Small intestine (tissue), 16 donors: Measurements from ENCODE around the gene PLP1. TPM values are rescaled to one million over a fixed set of nuclear protein-coding genes. Genes with fewer than 3 reads are reported as not detected.

Experiments
- DNase-seq, 2 donors: peaks; one replicate each; pipeline versions ENCODE4 v3.0.0 to v3.0.0-alpha.2; 2013
- FAIRE-seq: peaks from 2 replicates; lab custom pipeline; 2012; peaks lifted over from hg19 to GRCh38; lab: Jason Lieb, UNC
- H3K27ac ChIP-seq, 3 donors: one replicate each; pipeline ENCODE4 v1.5.1; 2013; ENCODE audit warnings: low read length in 2 of 3, mild to moderate bottlenecking in 2 of 3, control low read depth in 1 of 3, inconsistent platforms in 1 of 3, low read depth in 1 of 3, moderate library complexity in 1 of 3
- H3K27me3 ChIP-seq, 3 donors: one replicate each; pipeline ENCODE4 v1.6.1; 2013; ENCODE audit warnings: low read length in 3 of 3, inconsistent platforms in 1 of 3; ENCODE audit not compliant: control insufficient read depth in 3 of 3, insufficient read depth in 3 of 3
- H3K36me3 ChIP-seq, 3 donors: one replicate each; pipeline ENCODE4 v1.6.1; 2013; ENCODE audit warnings: low read length in 3 of 3, inconsistent platforms in 1 of 3, low read depth in 1 of 3, mild to moderate bottlenecking in 1 of 3, moderate library complexity in 1 of 3; ENCODE audit not compliant: control insufficient read depth in 3 of 3, insufficient read depth in 2 of 3
- H3K4me1 ChIP-seq, 3 donors: one replicate each; pipeline ENCODE4 v1.6.1; 2013; ENCODE audit warnings: low read length in 2 of 3, inconsistent platforms in 1 of 3, low read depth in 1 of 3, mild to moderate bottlenecking in 1 of 3, moderate library complexity in 1 of 3; ENCODE audit not compliant: control insufficient read depth in 3 of 3, insufficient read depth in 2 of 3
- H3K4me3 ChIP-seq, 3 donors: one replicate each; pipeline ENCODE4 v1.5.1; 2013; ENCODE audit warnings: low read length in 3 of 3, control low read depth in 1 of 3, inconsistent platforms in 1 of 3, low read depth in 1 of 3, mild to moderate bottlenecking in 1 of 3, moderate library complexity in 1 of 3
- H3K9me3 ChIP-seq, 2 donors: one replicate each; pipeline ENCODE4 v1.6.1; 2013; ENCODE audit warnings: low read depth in 1 of 2, low read length in 1 of 2; ENCODE audit not compliant: control insufficient read depth in 2 of 2, insufficient read depth in 1 of 2
- WGBS, 3 donors: extraction: QIAGEN DNeasy Blood & Tissue Kit; methylation state at CpG; one replicate each; pipeline ENCODE4 v1.1.7; 2013; 5-methylcytosine and 5-hydroxymethylcytosine counted together
- long read RNA-seq, 10 donors: transcript quantifications; one replicate each; lab custom pipeline, GENCODE V29; 2026
- polyA plus RNA-seq, 4 donors: library from polyadenylated mRNA; stranded (reverse) in 3 of 4; unstranded in 1 of 4; fragments of 200-250 nt in 3 of 4; fragments of 120-200 nt in 1 of 4; gene quantifications; one replicate each; pipeline versions ENCODE4 v1.2.1 to v1.2.3, GENCODE V29; 2013
- donor health status: healthy with polysubstance abuse.
- donor health status: control.
- donor health status: control.
- donor health status: Bipolar disorder and iron deficiency.
- donor health status: healthy.

The PLP1 gene, protein sequence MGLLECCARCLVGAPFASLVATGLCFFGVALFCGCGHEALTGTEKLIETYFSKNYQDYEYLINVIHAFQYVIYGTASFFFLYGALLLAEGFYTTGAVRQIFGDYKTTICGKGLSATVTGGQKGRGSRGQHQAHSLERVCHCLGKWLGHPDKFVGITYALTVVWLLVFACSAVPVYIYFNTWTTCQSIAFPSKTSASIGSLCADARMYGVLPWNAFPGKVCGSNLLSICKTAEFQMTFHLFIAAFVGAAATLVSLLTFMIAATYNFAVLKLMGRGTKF
- polyA plus RNA-seq = 1 to 10 TPM in 3 of 4 donors, not detected in 1; 1.9 to 7.6 (median 5.8) TPM
- long read RNA-seq, donor 1, transcript PLP1-221 (7 exons, 2,896 nt) = major isoform, 10 of 15 reads
- long read RNA-seq, donor 1, partial matches to known transcripts = 0 of 15 reads
- long read RNA-seq, donor 1, other reads (novel, unspliced or antisense) = 0 of 15 reads
- long read RNA-seq, donor 2, partial matches to known transcripts = 0 of 4 reads
- long read RNA-seq, donor 2, other reads (novel, unspliced or antisense) = 0 of 4 reads
- long read RNA-seq, donor 3, partial matches to known transcripts = 7 of 11 reads
- long read RNA-seq, donor 3, other reads (novel, unspliced or antisense) = 0 of 11 reads
- long read RNA-seq, donor 4 = 0 reads
- long read RNA-seq, donor 5, partial matches to known transcripts = 0 of 2 reads
- long read RNA-seq, donor 5, other reads (novel, unspliced or antisense) = 0 of 2 reads
- long read RNA-seq, donor 6 = 0 reads
- long read RNA-seq, donor 7, transcript PLP1-221 (7 exons, 2,896 nt) = major isoform, 9 of 59 reads
- long read RNA-seq, donor 7, partial matches to known transcripts = 0 of 59 reads
- long read RNA-seq, donor 7, other reads (novel, unspliced or antisense) = 49 of 59 reads
- long read RNA-seq, donor 8, partial matches to known transcripts = 0 of 3 reads
- long read RNA-seq, donor 8, other reads (novel, unspliced or antisense) = 0 of 3 reads
- long read RNA-seq, donor 9, partial matches to known transcripts = 0 of 2 reads
- long read RNA-seq, donor 9, other reads (novel, unspliced or antisense) = 0 of 2 reads
- long read RNA-seq, donor 10, transcript PLP1-221 (7 exons, 2,896 nt) = major isoform, 23 of 36 reads
- long read RNA-seq, donor 10, partial matches to known transcripts = 7 of 36 reads
- long read RNA-seq, donor 10, other reads (novel, unspliced or antisense) = 0 of 36 reads

DNA sequence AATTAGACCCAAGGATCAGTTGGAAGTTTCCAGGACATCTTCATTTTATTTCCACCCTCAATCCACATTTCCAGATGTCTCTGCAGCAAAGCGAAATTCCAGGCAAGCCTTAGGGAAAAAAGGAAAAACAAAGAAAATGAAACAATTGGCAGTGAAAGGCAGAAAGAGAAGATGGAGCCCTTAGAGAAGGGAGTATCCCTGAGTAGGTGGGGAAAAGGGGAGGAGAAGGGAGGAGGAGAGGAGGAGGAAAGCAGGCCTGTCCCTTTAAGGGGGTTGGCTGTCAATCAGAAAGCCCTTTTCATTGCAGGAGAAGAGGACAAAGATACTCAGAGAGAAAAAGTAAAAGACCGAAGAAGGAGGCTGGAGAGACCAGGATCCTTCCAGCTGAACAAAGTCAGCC is at the start of gene PLP1:
TSS of gene PLP1 (plus strand) at position 295 of the 400 bp plus-strand sequence. CDS start 156 bp downstream, outside the sequence.
- DNase-seq (no peak), FAIRE-seq (no peak)

DNA sequence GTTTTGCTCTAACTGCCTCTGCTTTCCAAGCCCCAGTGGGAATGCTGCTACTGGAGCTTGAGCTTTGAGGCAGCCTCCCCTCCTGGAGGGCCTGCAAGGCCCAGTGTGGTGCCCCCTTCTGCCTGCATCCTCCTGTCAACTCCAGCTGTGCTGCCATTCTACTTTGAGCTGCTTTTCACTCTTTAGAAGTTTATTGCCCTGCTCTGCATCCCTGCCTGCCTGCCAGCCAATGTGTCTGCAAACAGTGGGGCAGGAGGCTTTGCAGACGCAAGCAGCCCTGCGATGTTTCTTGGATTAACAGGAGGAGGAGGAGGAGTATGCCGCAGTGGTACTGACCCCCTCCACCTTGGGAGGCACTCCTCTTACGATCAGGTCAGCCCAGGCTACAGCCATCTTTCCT is 49.5 kb upstream of the PLP1 start:
- WGBS, 3 donors = 79 to 100% (median 84%) methylated on average over 4 of the region's 4 CpGs
- FAIRE-seq = no peak

More for the DNA sequence above, at the start of gene PLP1:
- no peaks in the 10 kb centered on the region for H3K9me3 ChIP-seq
- no peak within 1 kb of the TSS for H3K27ac ChIP-seq
- WGBS, 3 donors = 63 to 70% (median 69%) methylated on average over 2 of the region's 2 CpGs
- no peak within 1 kb of the TSS for H3K4me3 ChIP-seq
- H3K27me3 ChIP-seq = peaks cover 0 to 2% (median 0%) of the 10 kb centered on the region in 3 donors
- H3K36me3 ChIP-seq = no peaks in the 10 kb centered on the region
- H3K4me1 ChIP-seq = no peaks in the 10 kb centered on the region

GRCh38 chrX:103729015-103729414 is 47.6 kb upstream of the PLP1 start:
- H3K4me1 ChIP-seq = no peaks in the 10 kb centered on the region
- no peaks in the 10 kb centered on the region for H3K36me3 ChIP-seq
- 50 to 71% (median 61%) methylated on average over 4 to 5 of the region's 5 CpGs for WGBS, 3 donors
- no peak overlapping the region for H3K27ac ChIP-seq
- DNase-seq = no peak
- H3K4me3 ChIP-seq = no peak overlapping the region
- no peaks in the 10 kb centered on the region for H3K9me3 ChIP-seq
- H3K27me3 ChIP-seq = no peaks in the 10 kb centered on the region
- FAIRE-seq = no peak

More for the DNA sequence above, 49.5 kb upstream of the PLP1 start:
- DNase-seq = no peak
- Histone ChIP-seq H3K4me1 (no peaks in the 10 kb centered on the region), H3K36me3 (no peaks in the 10 kb centered on the region), H3K4me3 (no peak overlapping the region), H3K27ac (no peak overlapping the region), H3K9me3 (no peaks in the 10 kb centered on the region), H3K27me3 (no peaks in the 10 kb centered on the region)

DNA sequence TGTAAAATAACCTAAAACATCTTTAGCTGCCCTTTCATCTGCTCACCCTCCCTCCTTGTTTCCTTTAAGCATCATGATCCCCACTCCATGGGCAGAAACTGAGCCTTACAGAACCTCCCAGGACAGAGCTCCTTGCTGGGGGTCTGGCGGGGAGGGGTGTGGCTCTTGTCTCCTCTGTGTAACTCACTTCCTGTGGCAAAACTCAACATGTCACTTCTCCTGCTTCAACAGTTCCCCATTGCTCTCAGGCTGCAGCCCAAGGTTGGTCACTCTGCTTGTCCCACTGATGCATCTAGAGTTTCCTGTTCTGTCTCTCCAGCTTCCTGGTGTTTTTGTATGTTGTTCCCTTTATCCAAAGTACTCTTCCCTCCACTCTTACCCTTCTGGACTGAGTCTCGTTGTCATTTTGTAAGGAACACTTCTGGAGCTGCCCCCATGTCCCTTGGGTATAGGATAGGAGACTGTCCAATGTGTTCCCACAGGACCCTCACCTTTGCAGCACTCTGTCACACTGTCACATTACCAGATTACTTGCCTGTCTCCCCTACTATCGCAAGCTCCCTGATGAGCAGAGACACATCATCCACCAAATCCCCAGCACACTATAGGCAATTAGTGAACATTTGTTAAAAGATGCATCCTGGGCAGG is 46.4 kb upstream of the PLP1 start:
- Histone ChIP-seq H3K27me3 (no peaks in the 10 kb centered on the region), H3K36me3 (no peaks in the 10 kb centered on the region), H3K9me3 (no peaks in the 10 kb centered on the region), H3K4me1 (no peaks in the 10 kb centered on the region), H3K27ac (peak overlapping the region in 1 of 3 donors; percentile 28), H3K4me3 (no peak overlapping the region)
- no peak for FAIRE-seq
- no peak for DNase-seq
- 66 to 82% (median 71%) methylated on average over 3 of the region's 3 CpGs for WGBS, 3 donors

DNA sequence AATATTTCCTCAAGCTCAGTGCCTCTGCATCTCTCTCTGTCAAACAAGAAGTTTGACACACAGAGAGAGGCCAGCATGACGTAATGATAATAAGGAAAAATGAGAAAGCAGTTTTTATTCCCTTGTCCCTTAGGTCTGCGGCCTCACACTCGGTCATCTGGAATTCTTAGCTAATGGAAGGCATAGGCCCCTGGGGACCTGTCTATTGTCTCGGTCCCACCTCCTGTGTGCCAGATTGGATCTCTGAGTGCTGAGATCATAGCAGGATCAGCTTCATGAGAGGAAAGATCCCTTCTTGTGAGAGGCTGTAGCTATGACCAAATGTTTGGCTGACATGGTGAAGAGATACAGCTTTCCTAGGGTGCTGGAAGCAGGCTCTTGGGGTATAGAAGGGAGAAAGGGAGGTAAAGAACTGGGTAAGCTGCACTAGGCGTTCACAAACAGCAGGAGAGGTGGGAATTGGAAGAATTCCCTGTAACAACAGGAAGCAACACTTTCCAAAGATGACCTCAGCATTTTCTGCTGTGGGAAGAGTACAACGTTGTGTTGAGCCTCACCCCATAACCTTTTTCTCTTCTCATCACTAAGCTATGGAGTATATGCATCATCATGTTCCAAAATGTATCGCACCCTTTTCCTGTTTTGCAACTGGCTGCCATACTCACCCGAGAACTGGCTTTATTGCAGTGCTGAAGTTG is 45.7 kb upstream of the PLP1 start:
- H3K27me3 ChIP-seq = no peaks in the 10 kb centered on the region
- H3K4me3 ChIP-seq = no peak overlapping the region
- no peaks in the 10 kb centered on the region for H3K9me3 ChIP-seq
- WGBS, 3 donors = 51 to 77% (median 60%) methylated on average over 8 of the region's 8 CpGs
- H3K27ac ChIP-seq = peak overlapping the region in 2 of 3 donors; percentile 28 to 34
- no peaks in the 10 kb centered on the region for H3K36me3 ChIP-seq
- FAIRE-seq (no peak), DNase-seq (no peak)
- H3K4me1 ChIP-seq = no peaks in the 10 kb centered on the region

GRCh38 chrX:103733017-103733416 is 43.6 kb upstream of the PLP1 start:
- no peaks in the 10 kb centered on the region for H3K4me1 ChIP-seq
- no peaks in the 10 kb centered on the region for H3K36me3 ChIP-seq
- FAIRE-seq = no peak
- no peaks in the 10 kb centered on the region for H3K27me3 ChIP-seq
- H3K4me3 ChIP-seq = no peak overlapping the region
- no peaks in the 10 kb centered on the region for H3K9me3 ChIP-seq
- no peak for DNase-seq
- no peak overlapping the region for H3K27ac ChIP-seq
- 94 to 100% (median 95%) methylated on average over 1 of the region's 1 CpG for WGBS, 3 donors

DNA sequence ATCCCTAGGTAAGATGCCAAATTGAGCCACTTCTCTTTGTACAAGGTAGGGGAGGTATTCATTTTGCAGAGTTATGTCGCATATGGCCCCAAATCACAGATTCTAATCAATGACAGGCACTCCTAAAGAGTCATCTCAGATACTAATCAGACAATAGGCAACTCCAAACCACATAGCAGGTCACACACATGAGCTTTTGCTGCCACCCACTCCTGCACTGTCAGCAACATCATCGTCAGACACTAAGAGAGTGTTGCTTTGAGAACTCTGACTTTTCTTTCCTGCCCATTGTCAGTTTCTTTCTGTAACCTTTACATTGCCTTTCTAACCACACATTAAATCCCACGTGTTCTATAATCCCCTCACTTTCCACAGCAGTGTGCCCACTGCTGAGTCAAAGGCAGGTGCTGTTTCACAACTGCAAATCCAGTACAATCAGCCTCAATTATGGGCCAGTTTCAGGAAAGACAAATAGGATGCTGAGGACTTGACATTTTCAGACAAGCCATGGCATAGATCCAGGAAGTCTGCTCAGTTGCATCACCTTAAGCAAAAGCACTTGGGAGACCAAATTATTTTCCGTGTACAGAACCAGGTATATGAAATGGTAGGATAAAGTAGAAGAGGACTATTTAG is 42.4 kb upstream of the PLP1 start:
- H3K36me3 ChIP-seq = no peaks in the 10 kb centered on the region
- no peak overlapping the region for H3K4me3 ChIP-seq
- no peaks in the 10 kb centered on the region for H3K9me3 ChIP-seq
- WGBS, 3 donors = 43 to 55% (median 54%) methylated on average over 4 of the region's 4 CpGs
- DNase-seq (no peak), FAIRE-seq (no peak)
- H3K4me1 ChIP-seq = no peaks in the 10 kb centered on the region
- H3K27me3 ChIP-seq = no peaks in the 10 kb centered on the region
- H3K27ac ChIP-seq = no peak overlapping the region
